ENCODE measurements around the gene ENTPD6.

Gene ENTPD6

DNA sequence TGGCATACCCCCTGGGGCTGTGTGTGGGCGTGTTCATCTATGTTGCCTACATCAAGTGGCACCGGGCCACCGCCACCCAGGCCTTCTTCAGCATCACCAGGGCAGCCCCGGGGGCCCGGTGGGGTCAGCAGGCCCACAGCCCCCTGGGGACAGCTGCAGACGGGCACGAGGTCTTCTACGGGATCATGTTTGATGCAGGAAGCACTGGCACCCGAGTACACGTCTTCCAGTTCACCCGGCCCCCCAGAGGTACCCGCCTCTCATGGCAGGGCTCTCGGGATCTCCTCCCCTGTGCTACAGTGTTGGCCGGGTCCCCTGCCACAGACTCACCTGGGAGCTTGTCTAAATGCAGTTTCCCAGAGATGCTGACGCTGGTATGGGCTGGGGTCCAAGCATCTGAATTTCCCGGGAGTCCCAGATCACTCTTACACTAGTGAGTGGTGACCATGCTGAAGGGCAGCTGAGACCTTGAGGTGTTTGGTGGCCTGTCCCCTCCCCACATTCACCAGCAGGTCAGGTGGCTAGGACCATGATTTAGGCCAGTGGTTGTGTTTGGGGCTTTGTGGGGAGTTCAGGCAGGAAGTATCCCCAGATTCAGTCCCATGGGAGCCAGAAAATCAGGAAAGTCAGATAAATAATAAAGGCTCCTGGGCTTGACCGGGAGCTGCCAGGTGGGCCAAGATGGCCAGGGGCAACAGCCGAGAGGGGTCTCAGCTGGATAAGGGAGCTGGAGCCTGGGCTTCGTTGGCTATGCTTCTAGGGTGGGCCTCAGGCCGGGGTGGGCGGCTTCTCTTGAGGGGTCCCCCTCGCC lies 11.8 kb downstream of the ENTPD6 start:
- TF ChIP-seq, protein P1, sequence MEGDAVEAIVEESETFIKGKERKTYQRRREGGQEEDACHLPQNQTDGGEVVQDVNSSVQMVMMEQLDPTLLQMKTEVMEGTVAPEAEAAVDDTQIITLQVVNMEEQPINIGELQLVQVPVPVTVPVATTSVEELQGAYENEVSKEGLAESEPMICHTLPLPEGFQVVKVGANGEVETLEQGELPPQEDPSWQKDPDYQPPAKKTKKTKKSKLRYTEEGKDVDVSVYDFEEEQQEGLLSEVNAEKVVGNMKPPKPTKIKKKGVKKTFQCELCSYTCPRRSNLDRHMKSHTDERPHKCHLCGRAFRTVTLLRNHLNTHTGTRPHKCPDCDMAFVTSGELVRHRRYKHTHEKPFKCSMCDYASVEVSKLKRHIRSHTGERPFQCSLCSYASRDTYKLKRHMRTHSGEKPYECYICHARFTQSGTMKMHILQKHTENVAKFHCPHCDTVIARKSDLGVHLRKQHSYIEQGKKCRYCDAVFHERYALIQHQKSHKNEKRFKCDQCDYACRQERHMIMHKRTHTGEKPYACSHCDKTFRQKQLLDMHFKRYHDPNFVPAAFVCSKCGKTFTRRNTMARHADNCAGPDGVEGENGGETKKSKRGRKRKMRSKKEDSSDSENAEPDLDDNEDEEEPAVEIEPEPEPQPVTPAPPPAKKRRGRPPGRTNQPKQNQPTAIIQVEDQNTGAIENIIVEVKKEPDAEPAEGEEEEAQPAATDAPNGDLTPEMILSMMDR (IDR thresholded peaks at IDR 0.05; ENCODE audit: unreplicated experiment in 3 of 3): no peak
- Mint-ChIP-seq H3K27me3 (ENCODE audit: low read depth) (no peaks in the 10 kb centered on the region), H3K4me1 (peaks cover 8% of the 10 kb centered on the region), H3K4me3 (no peak overlapping the region), H3K9me3 (peaks cover 3% of the 10 kb centered on the region), H3K36me3 (ENCODE audit: low read depth) (peaks cover 24% of the 10 kb centered on the region), H3K27ac (no peak overlapping the region)

DNA sequence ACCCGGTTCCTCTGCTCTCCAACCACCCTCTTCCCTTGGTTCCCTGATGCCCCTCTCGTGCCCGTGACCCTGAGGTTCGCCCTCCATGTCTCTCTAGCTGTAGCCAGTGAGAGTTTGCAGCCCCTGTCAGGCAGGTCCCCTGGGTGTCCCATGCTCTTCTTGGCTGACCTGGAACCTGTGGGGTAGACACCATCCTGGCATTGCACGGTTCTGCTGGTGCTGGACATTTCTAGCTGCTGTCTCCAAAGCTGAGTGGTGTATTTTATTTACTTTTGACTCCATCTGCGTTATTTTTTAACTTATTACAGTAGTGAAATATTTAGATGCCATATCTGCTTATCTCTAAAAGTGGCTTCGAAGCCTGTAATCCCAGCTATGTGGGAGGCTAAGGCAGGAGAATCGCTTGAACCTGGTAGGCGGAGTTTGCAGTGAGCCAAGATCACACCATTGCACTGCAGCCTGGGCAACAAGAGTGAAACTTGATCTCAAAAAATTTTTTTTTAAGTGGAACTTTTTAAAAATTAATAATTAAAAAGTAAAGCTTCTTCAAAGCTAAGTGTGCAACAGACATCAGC lies 12.5 kb downstream of the ENTPD6 start:
- no peaks in the 10 kb centered on the region for H3K27me3 Mint-ChIP-seq (ENCODE audit: low read depth)
- H3K9me3 Mint-ChIP-seq: peaks cover 3% of the 10 kb centered on the region
- peaks cover 8% of the 10 kb centered on the region for H3K4me1 Mint-ChIP-seq
- H3K27ac Mint-ChIP-seq: peak overlapping the region in 1 of 3 experiments; percentile 51
- TF ChIP-seq, protein P1 (IDR thresholded peaks at IDR 0.05; ENCODE audit: unreplicated experiment in 3 of 3): no peak
- H3K36me3 Mint-ChIP-seq (ENCODE audit: low read depth): peaks cover 22% of the 10 kb centered on the region
- H3K4me3 Mint-ChIP-seq: no peak overlapping the region

DNA sequence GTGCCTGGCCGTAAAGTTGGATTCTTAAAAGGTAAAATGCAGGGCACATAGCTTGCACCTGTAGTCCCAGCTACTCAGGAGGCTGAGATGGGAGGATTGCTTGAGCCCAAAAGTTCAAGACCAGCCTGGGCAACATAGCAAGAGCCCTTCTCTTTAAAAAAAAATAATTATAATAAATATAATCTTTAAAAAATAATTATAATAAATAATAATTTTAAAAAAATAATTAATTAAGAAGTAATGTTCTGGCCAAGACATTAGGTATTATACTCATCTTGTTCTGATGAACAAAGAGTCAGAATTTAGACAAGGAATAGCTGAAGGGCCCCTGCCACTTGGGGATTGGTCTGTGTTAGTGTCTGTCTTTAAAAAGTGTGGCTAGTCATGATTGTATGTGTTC lies 13.9 kb downstream of the ENTPD6 start:
- H3K36me3 Mint-ChIP-seq (ENCODE audit: low read depth): peaks cover 16% of the 10 kb centered on the region
- no peak overlapping the region for H3K4me3 Mint-ChIP-seq
- no peak overlapping the region for H3K27ac Mint-ChIP-seq
- peaks cover 8% of the 10 kb centered on the region for H3K4me1 Mint-ChIP-seq
- TF ChIP-seq, protein P1 (IDR thresholded peaks at IDR 0.05; ENCODE audit: unreplicated experiment in 3 of 3): no peak
- H3K9me3 Mint-ChIP-seq: no peaks in the 10 kb centered on the region
- no peaks in the 10 kb centered on the region for H3K27me3 Mint-ChIP-seq (ENCODE audit: low read depth)

DNA sequence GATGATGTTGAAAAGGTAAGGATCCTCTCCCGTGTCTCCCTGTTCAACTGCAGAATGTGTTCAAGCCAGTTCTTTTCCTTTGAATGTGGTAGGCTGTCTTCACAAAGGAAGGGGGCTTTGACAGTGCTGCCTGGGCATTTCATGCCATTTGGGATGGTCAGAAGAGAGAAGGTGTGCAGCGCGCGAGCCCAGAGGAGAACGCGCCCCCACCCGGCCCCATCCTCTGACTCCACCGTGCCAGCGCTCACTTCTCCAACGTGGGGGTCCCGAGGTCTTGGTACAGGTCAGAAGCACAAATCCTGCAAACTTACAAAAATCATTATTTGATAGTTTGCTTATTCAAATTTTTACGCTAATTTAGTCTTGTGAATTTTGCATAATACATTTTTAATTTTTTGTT lies 14.4 kb downstream of the ENTPD6 start:
- Mint-ChIP-seq H3K4me3 (no peak overlapping the region), H3K9me3 (no peaks in the 10 kb centered on the region), H3K36me3 (ENCODE audit: low read depth) (peaks cover 16% of the 10 kb centered on the region), H3K4me1 (peaks cover 5% of the 10 kb centered on the region), H3K27ac (no peak overlapping the region), H3K27me3 (ENCODE audit: low read depth) (no peaks in the 10 kb centered on the region)
- TF ChIP-seq, protein P1 (IDR thresholded peaks at IDR 0.05; ENCODE audit: unreplicated experiment in 3 of 3): no peak

DNA sequence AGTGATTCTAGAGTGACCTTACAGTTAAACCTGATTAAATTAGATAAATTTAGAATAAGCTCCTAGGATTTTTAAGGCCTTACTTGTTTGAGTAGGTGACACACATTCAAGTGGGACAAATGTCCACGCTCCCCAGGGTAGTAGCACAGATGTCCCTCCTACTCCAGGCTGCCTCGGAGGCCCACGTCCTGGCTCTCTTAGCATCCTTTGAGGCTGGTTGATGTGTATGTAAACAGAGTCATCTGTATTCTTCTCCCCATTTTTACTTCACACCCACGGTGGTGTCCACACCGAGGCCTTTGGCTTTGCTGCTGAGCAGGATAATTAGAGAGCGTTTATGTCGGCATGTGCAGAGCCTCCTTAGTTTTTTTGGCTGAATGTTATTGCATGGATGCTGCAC lies 15.8 kb downstream of the ENTPD6 start:
- TF ChIP-seq, protein P1 (IDR thresholded peaks at IDR 0.05; ENCODE audit: unreplicated experiment in 3 of 3): no peak
- Mint-ChIP-seq H3K4me1 (no peaks in the 10 kb centered on the region), H3K27me3 (ENCODE audit: low read depth) (no peaks in the 10 kb centered on the region), H3K4me3 (no peak overlapping the region), H3K9me3 (no peaks in the 10 kb centered on the region), H3K36me3 (ENCODE audit: low read depth) (peaks cover 28% of the 10 kb centered on the region), H3K27ac (no peak overlapping the region)

DNA sequence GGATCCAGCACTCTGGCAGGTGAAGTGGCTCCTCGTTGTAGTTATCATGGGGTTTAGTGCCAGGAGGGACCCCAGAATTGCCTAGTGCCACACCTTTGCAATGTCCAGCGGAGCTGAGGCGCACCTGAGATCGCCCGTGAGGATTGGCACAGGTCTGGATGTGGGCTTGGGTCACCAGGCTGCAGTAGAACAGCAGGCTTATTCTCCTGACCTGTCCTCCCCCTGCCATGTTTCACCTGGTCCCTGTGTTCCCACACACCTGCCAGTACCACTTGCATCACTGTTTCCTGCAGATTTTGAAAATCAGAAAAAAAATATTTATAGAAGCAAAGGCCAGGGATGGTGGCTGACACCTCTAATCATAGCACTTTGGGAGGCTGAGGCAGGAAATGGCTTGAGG lies 16.7 kb downstream of the ENTPD6 start:
- Mint-ChIP-seq H3K4me1 (no peaks in the 10 kb centered on the region), H3K36me3 (ENCODE audit: low read depth) (peaks cover 31% of the 10 kb centered on the region), H3K27me3 (ENCODE audit: low read depth) (no peaks in the 10 kb centered on the region), H3K4me3 (no peak overlapping the region), H3K9me3 (no peaks in the 10 kb centered on the region), H3K27ac (no peak overlapping the region)
- TF ChIP-seq, protein P1 (IDR thresholded peaks at IDR 0.05; ENCODE audit: unreplicated experiment in 3 of 3): no peak

All from nephron (organoid).